ENCODE results near the gene TXNIP. TPM values are rescaled to one million over a fixed set of nuclear protein-coding genes. Genes with fewer than 3 reads are reported as not detected.
A peak's percentile ranks its signal among the peaks of the same experiment; 100 is the strongest.

Gene TXNIP
- total and polyA plus RNA-seq, 2 donors: 336 to 1,022 TPM

- H3K27me3 ChIP-seq (ENCODE audit: control insufficient read depth in 2 of 2, insufficient read depth in 1 of 2, low read length in 1 of 2): peaks cover 0 to 39% of the 10 kb centered on the region in 2 donors
- DNase-seq (ENCODE audit: low read depth in 6 of 9, low spot score in 9 of 9): peak in 2 of 9 donors; percentile 31 to 54
- WGBS: 1% methylated on average over 57 of the region's 57 CpGs
- peak overlapping the region; percentile 62 to 64 for H3K4me3 ChIP-seq (ENCODE audit: low read length in 2 of 2)
- H3K27ac ChIP-seq (ENCODE audit: low read depth in 1 of 2, low read length in 1 of 2): no peak overlapping the region
- no peaks in the 10 kb centered on the region for H3K36me3 ChIP-seq (ENCODE audit: control insufficient read depth in 2 of 2, insufficient read depth in 2 of 2, low read length in 1 of 2)
- H3K4me1 ChIP-seq (ENCODE audit: control insufficient read depth in 2 of 2, insufficient read depth in 2 of 2, low read length in 2 of 2): peaks cover 29 to 54% of the 10 kb centered on the region in 2 donors
- peaks cover 0 to 3% of the 10 kb centered on the region in 2 donors for H3K9me3 ChIP-seq (ENCODE audit: control insufficient read depth in 2 of 2, insufficient read depth in 1 of 2, low read length in 1 of 2)
Measured at GRCh38 chr1:145961425-145962156, 34.8 kb downstream of the TXNIP start.

GRCh38 chr1:145961109-145961424 is 35.3 kb downstream of the TXNIP start:
- Histone ChIP-seq H3K27me3 (ENCODE audit: control insufficient read depth in 2 of 2, insufficient read depth in 1 of 2, low read length in 1 of 2) (peaks cover 0 to 39% of the 10 kb centered on the region in 2 donors), H3K36me3 (ENCODE audit: control insufficient read depth in 2 of 2, insufficient read depth in 2 of 2, low read length in 1 of 2) (no peaks in the 10 kb centered on the region), H3K4me3 (ENCODE audit: low read length in 2 of 2) (peak overlapping the region; percentile 62 to 64), H3K4me1 (ENCODE audit: control insufficient read depth in 2 of 2, insufficient read depth in 2 of 2, low read length in 2 of 2) (peaks cover 34 to 56% of the 10 kb centered on the region in 2 donors), H3K9me3 (ENCODE audit: control insufficient read depth in 2 of 2, insufficient read depth in 1 of 2, low read length in 1 of 2) (peaks cover 0 to 3% of the 10 kb centered on the region in 2 donors), H3K27ac (ENCODE audit: low read depth in 1 of 2, low read length in 1 of 2) (peak overlapping the region in 1 of 2 donors; percentile 33)
- DNase-seq (ENCODE audit: low read depth in 6 of 9, low spot score in 9 of 9): no peak
- under 1% methylated on average over 22 of the region's 22 CpGs for WGBS

DNA sequence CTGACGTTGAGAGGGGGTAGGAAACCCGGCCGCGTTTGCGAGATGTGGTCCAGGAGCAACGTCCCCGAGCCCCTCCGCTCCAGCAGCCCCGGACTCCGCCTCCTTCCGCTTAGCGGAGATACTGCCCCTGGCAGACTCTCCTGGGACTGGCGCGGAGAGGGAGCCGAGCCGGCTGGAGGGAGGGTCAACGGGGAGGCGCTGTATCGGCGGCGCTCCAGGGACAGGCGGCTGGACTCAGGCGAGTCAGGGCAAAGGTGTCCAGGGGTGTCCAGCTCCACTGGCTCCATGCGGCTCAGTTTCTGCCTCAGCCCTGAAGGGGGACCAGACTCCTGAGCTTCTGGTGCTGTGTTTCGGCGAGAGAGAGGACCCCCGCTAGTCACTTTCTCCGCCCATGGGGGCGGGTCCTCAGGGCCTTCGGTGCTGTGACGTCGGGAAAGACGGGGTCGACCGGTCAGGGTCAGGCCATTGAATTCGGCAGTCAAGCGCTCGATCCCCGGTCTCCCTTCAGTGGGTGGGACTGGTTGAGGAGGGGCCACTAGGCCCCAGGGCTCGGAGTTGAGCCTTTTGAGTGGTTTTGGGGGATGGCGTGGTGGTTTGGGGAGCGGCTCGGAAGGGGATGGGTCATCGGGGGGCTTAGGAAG is 35.8 kb downstream of the TXNIP start:
- Histone ChIP-seq H3K9me3 (ENCODE audit: control insufficient read depth in 2 of 2, insufficient read depth in 1 of 2, low read length in 1 of 2) (peaks cover 0 to 3% of the 10 kb centered on the region in 2 donors), H3K4me3 (ENCODE audit: low read length in 2 of 2) (peak overlapping the region; percentile 62 to 64), H3K27ac (ENCODE audit: low read depth in 1 of 2, low read length in 1 of 2) (peak overlapping the region; percentile 43 to 68), H3K27me3 (ENCODE audit: control insufficient read depth in 2 of 2, insufficient read depth in 1 of 2, low read length in 1 of 2) (peaks cover 0 to 39% of the 10 kb centered on the region in 2 donors), H3K36me3 (ENCODE audit: control insufficient read depth in 2 of 2, insufficient read depth in 2 of 2, low read length in 1 of 2) (no peaks in the 10 kb centered on the region), H3K4me1 (ENCODE audit: control insufficient read depth in 2 of 2, insufficient read depth in 2 of 2, low read length in 2 of 2) (peaks cover 37 to 60% of the 10 kb centered on the region in 2 donors)
- peak in 3 of 9 donors; percentile 46 to 74 (median 60) for DNase-seq (ENCODE audit: low read depth in 6 of 9, low spot score in 9 of 9)
- WGBS: under 1% methylated on average over 44 of the region's 44 CpGs

DNA sequence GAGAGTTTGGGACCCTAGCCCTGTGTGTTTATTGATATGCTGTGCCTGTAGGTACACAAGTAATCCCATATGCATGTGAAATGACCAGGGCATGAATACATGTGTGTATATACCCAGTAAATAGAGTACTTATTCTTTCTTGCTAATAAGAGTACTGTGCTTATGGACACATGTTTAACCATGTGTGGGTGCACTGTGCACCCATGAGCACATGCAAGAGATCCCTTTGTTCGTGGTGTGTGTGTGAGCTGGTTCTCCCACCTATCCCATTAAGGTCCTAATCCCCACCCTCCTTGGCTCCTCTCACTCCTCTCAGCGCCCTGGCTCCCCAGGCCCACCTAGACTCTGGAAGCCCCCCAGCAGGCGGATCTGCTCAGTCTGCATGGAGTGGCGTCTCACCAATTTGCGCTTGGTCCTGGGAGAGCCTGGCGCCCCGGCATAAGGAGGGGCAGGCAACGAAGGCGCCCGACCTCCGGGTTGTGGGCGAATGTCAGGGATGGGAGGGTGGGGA is 36.4 kb downstream of the TXNIP start:
- Histone ChIP-seq H3K4me3 (ENCODE audit: low read length in 2 of 2) (peak overlapping the region; percentile 62 to 64), H3K9me3 (ENCODE audit: control insufficient read depth in 2 of 2, insufficient read depth in 1 of 2, low read length in 1 of 2) (peaks cover 0 to 3% of the 10 kb centered on the region in 2 donors), H3K27me3 (ENCODE audit: control insufficient read depth in 2 of 2, insufficient read depth in 1 of 2, low read length in 1 of 2) (peaks cover 0 to 39% of the 10 kb centered on the region in 2 donors), H3K27ac (ENCODE audit: low read depth in 1 of 2, low read length in 1 of 2) (peak overlapping the region in 1 of 2 donors; percentile 68), H3K4me1 (ENCODE audit: control insufficient read depth in 2 of 2, insufficient read depth in 2 of 2, low read length in 2 of 2) (peaks cover 41 to 62% of the 10 kb centered on the region in 2 donors), H3K36me3 (ENCODE audit: control insufficient read depth in 2 of 2, insufficient read depth in 2 of 2, low read length in 1 of 2) (no peaks in the 10 kb centered on the region)
- WGBS: 16% methylated on average over 12 of the region's 12 CpGs
- DNase-seq (ENCODE audit: low read depth in 6 of 9, low spot score in 9 of 9): no peak

GRCh38 chr1:145959333-145959732 is 37.0 kb downstream of the TXNIP start:
- H3K27ac ChIP-seq (ENCODE audit: low read depth in 1 of 2, low read length in 1 of 2): no peak overlapping the region
- H3K27me3 ChIP-seq (ENCODE audit: control insufficient read depth in 2 of 2, insufficient read depth in 1 of 2, low read length in 1 of 2): peaks cover 0 to 39% of the 10 kb centered on the region in 2 donors
- peaks cover 0 to 3% of the 10 kb centered on the region in 2 donors for H3K9me3 ChIP-seq (ENCODE audit: control insufficient read depth in 2 of 2, insufficient read depth in 1 of 2, low read length in 1 of 2)
- no peak overlapping the region for H3K4me3 ChIP-seq (ENCODE audit: low read length in 2 of 2)
- no peak for DNase-seq (ENCODE audit: low read depth in 6 of 9, low spot score in 9 of 9)
- H3K36me3 ChIP-seq (ENCODE audit: control insufficient read depth in 2 of 2, insufficient read depth in 2 of 2, low read length in 1 of 2): no peaks in the 10 kb centered on the region
- peaks cover 41 to 62% of the 10 kb centered on the region in 2 donors for H3K4me1 ChIP-seq (ENCODE audit: control insufficient read depth in 2 of 2, insufficient read depth in 2 of 2, low read length in 2 of 2)

GRCh38 chr1:145958734-145959133 is 37.6 kb downstream of the TXNIP start:
- Histone ChIP-seq H3K9me3 (ENCODE audit: control insufficient read depth in 2 of 2, insufficient read depth in 1 of 2, low read length in 1 of 2) (peaks cover 0 to 3% of the 10 kb centered on the region in 2 donors), H3K4me1 (ENCODE audit: control insufficient read depth in 2 of 2, insufficient read depth in 2 of 2, low read length in 2 of 2) (peaks cover 36 to 57% of the 10 kb centered on the region in 2 donors), H3K36me3 (ENCODE audit: control insufficient read depth in 2 of 2, insufficient read depth in 2 of 2, low read length in 1 of 2) (no peaks in the 10 kb centered on the region), H3K27me3 (ENCODE audit: control insufficient read depth in 2 of 2, insufficient read depth in 1 of 2, low read length in 1 of 2) (peaks cover 0 to 39% of the 10 kb centered on the region in 2 donors), H3K27ac (ENCODE audit: low read depth in 1 of 2, low read length in 1 of 2) (no peak overlapping the region), H3K4me3 (ENCODE audit: low read length in 2 of 2) (no peak overlapping the region)
- DNase-seq (ENCODE audit: low read depth in 6 of 9, low spot score in 9 of 9): no peak

- Histone ChIP-seq H3K4me3 (ENCODE audit: low read length in 2 of 2) (peak within 1 kb of the TSS; percentile 70 to 95), H3K27ac (ENCODE audit: low read depth in 1 of 2, low read length in 1 of 2) (peak within 1 kb of the TSS; percentile 85 to 88), H3K27me3 (ENCODE audit: control insufficient read depth in 2 of 2, insufficient read depth in 1 of 2, low read length in 1 of 2) (peaks cover 0 to 32% of the 10 kb centered on the region in 2 donors), H3K36me3 (ENCODE audit: control insufficient read depth in 2 of 2, insufficient read depth in 2 of 2, low read length in 1 of 2) (no peaks in the 10 kb centered on the region), H3K9me3 (ENCODE audit: control insufficient read depth in 2 of 2, insufficient read depth in 1 of 2, low read length in 1 of 2) (peaks cover 0 to 3% of the 10 kb centered on the region in 2 donors), H3K4me1 (ENCODE audit: control insufficient read depth in 2 of 2, insufficient read depth in 2 of 2, low read length in 2 of 2) (peaks cover 32 to 47% of the 10 kb centered on the region in 2 donors)
- DNase-seq (ENCODE audit: low read depth in 6 of 9, low spot score in 9 of 9): peak; percentile 88 to 98 (median 95)
- WGBS: under 1% methylated on average over 60 of the region's 60 CpGs
Measured at GRCh38 chr1:145957443-145958319, 38.7 kb downstream of the TXNIP start, which contains the start of gene LIX1L. LIX1L (minus strand) TSS chr1:145958017; CDS start chr1:145957927, 90 bp downstream.

DNA sequence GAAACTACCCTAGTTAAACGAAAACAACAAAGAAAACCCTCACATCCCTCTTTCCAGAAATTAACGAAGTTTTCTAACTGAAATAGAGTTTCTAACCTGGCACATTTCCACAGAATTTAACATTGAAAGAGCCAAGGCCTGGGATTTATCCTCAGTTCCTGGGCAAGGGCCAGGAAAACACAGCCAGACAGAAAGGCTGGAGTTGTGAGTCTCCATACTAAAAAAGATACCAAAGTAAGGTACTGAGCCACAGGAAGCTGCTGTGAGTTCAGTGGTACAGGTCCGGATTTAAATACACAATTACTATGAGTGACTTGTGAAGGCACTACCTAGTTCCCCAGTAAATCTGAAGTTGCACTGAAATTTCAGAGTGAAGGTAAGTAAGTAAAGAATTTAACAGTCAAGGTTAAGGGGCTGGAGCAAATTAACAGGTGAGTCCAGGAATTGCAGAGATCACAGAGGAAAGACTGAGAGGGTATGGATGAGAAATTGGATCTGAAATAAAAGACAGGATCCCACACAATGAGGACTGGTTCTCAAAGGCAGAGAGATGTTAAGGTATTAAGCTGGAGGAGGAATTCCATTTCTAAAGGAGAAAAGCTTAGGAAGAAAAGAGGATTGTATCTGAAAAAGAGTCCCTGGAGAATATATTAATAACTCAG is 39.5 kb downstream of the TXNIP start:
- H3K27ac ChIP-seq (ENCODE audit: low read depth in 1 of 2, low read length in 1 of 2): peak overlapping the region; percentile 85 to 88
- peaks cover 0 to 3% of the 10 kb centered on the region in 2 donors for H3K9me3 ChIP-seq (ENCODE audit: control insufficient read depth in 2 of 2, insufficient read depth in 1 of 2, low read length in 1 of 2)
- H3K4me1 ChIP-seq (ENCODE audit: control insufficient read depth in 2 of 2, insufficient read depth in 2 of 2, low read length in 2 of 2): peaks cover 27 to 39% of the 10 kb centered on the region in 2 donors
- H3K4me3 ChIP-seq (ENCODE audit: low read length in 2 of 2): peak overlapping the region; percentile 70 to 95
- H3K36me3 ChIP-seq (ENCODE audit: control insufficient read depth in 2 of 2, insufficient read depth in 2 of 2, low read length in 1 of 2): no peaks in the 10 kb centered on the region
- 3% methylated on average over 3 of the region's 3 CpGs for WGBS
- DNase-seq (ENCODE audit: low read depth in 6 of 9, low spot score in 9 of 9): peak in 1 of 9 donors; percentile 59
- H3K27me3 ChIP-seq (ENCODE audit: control insufficient read depth in 2 of 2, insufficient read depth in 1 of 2, low read length in 1 of 2): peaks cover 0 to 24% of the 10 kb centered on the region in 2 donors

Data from thymus (tissue), 11 donors.